GM12865 (cell line): ENCODE measurements around the gene RPN1.
"Not testable (repeated sequence)": the region's sequence is repeated elsewhere in the genome, so short reads cannot be mapped to it uniquely, and the experiment has no call there.

Source experiments
- DNase-seq: peaks from one replicate; pipeline ENCODE4 v3.0.0; 2010; ENCODE audit warnings: low read depth
- H3K4me3 ChIP-seq: 2 replicates; pipeline ENCODE4 v1.5.1; 2011; ENCODE audit warnings: mild to moderate bottlenecking, low read depth, low read length, control low read depth
- CTCF ChIP-seq: IDR thresholded peaks from 2 replicates; pipeline ENCODE4 v1.5.1; 2011; ENCODE audit warnings: low read length, control low read depth, low read depth, inconsistent platforms; ENCODE audit not compliant: insufficient read depth; ENCODE audit errors: missing control alignments

Gene RPN1

GRCh38 chr3:128667641-128668040 lies 17.0 kb upstream of the RPN1 start:
- H3K4me3 ChIP-seq, result no peak overlapping the region
- no peak for DNase-seq
- TF ChIP-seq CTCF, result no peak

GRCh38 chr3:128665362-128666021 lies 14.9 kb upstream of the RPN1 start:
- TF ChIP-seq CTCF, result no peak
- no peak overlapping the region for H3K4me3 ChIP-seq
- DNase-seq, result no peak

- no peak for DNase-seq
- H3K4me3 ChIP-seq, result no peak overlapping the region
- no peak for TF ChIP-seq CTCF
Measured at GRCh38 chr3:128663151-128663550, 12.5 kb upstream of the RPN1 start.

GRCh38 chr3:128655531-128655930 lies 4.9 kb upstream of the RPN1 start:
- H3K4me3 ChIP-seq, result no peak overlapping the region
- no peak for TF ChIP-seq CTCF
- DNase-seq, result no peak

- H3K4me3 ChIP-seq, DNase-seq: not testable (repeated sequence)
Measured at GRCh38 chr3:128653993-128654805, 3.6 kb upstream of the RPN1 start.

- H3K4me3 ChIP-seq, result not testable (repeated sequence)
- TF ChIP-seq CTCF, result peak; percentile 25
Measured at GRCh38 chr3:128653383-128653992, 2.9 kb upstream of the RPN1 start.

GRCh38 chr3:128648940-128649663 lies 1.5 kb downstream of the RPN1 start:
- DNase-seq, result no peak
- peak overlapping the region; percentile 85 for H3K4me3 ChIP-seq
- no peak for TF ChIP-seq CTCF

More at GRCh38 chr3:128653383-128653992, 2.9 kb upstream of the RPN1 start:
- DNase-seq, result peak; percentile 64
